COLO668 (cell line): Measurements from ENCODE around the gene BCL2.
A peak's percentile ranks its signal among the peaks of the same experiment; 100 is the strongest.

Experiments used
- DNase-seq: peaks from one replicate; lab custom pipeline; 2025; ENCODE audit not compliant: unreplicated experiment; lab: John Stamatoyannopoulos, UW

Gene BCL2

DNA sequence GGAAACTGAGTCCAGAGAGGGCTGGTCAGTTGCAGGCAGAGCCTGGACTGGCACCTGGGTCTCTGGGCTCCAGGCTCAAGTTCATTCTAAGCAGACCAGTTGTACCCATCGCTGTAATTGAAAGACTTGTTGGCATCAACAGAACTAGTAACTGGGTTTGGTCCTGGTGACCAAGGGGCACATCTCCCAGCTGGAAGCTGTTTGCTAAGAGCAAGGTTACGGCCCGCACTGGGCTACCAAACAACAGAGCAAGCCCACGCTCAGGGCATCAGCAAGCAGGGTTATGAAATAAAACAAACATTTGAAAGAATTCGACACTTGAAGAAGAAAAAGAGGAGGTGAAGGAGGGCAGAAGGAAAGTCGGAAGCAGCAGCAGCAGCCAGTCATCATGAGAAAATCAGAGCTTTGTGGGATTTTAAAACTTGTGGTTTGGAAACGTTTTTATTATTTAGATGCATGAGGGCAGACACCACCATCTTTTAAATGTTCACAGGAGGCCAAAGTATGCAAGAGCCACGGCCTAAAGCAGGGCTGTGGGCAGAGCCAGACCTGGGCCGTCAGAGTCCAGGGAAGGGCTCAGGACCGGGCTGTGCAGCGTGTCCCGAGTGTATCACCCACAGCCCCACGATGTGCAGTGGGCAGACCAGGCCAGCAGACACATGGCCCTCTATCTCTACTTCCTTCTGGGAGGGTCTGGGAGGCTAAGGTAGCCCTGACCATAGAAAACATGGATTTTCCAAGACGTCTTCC lies 220.3 kb downstream of the BCL2 start:
- no peak for DNase-seq

DNA sequence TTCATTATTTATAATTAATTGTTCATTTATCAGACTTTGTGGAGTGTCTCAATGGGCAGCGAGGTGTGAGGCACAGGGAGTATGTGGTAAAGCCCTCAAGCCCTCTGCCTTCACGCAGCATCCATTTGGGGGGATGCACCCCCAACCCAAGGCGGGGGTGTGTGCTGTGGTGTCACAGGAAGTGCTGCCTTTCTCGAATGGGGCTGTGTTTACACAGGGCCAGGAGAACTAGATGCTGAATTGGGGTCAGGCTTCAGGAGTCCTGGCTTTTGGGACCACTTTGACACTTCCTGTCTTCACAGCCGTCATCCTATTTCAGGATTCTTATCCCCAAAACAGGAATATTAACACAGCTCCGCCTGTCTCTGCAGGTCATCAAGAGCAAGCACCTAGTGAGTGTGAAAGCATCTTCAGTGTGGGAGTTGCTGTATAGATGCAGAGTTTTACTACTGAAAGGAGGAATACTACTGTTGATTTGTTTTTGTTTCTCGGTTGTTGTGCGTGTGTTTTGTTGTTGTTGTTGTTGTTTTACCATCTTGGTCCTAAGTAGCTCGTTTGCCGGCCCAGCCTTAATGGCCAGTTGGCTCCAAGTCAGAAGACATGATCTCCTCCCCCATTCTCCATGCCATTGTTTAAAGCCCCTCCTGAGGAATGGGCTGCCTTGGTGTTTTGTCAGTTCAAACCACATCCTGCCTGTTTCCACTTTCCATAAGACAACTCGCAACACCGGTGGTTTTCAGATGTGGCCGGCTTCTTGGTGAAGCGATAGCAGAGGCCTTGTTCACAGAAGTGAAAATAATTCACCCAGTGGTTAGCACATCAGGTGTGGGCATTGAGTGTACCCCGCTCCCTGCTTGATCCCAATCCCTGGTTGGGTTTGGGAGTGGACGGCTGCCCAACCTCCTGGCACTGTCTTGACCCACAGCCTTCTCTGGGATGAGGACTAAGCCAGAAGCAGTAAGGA lies 221.3 kb downstream of the BCL2 start:
- no peak for DNase-seq

- no peak for DNase-seq
These were observed 222.4 kb downstream of the BCL2 start for GRCh38 chr18:63097178-63097577.

- DNase-seq = no peak
These were observed 223.2 kb downstream of the BCL2 start for GRCh38 chr18:63096327-63096874.

DNA sequence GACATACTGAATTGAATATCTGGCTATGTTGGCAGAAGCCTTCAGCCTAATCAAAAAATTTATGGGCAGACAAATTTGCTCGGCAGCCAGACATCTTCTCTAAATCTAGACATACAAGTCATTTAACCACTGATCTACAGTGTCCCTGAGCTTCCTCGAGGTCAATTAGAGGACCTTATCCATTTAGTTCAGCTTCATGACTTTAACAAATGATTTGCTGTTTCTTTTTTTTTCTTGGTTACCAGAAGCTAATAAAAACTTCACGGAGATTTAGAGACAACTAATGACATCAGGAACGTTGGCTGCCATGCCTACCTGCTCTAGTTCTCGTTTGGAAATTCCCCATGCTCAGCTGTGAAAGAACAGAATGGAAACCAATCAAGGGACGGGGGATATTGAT lies 223.8 kb downstream of the BCL2 start:
- no peak for DNase-seq

DNA sequence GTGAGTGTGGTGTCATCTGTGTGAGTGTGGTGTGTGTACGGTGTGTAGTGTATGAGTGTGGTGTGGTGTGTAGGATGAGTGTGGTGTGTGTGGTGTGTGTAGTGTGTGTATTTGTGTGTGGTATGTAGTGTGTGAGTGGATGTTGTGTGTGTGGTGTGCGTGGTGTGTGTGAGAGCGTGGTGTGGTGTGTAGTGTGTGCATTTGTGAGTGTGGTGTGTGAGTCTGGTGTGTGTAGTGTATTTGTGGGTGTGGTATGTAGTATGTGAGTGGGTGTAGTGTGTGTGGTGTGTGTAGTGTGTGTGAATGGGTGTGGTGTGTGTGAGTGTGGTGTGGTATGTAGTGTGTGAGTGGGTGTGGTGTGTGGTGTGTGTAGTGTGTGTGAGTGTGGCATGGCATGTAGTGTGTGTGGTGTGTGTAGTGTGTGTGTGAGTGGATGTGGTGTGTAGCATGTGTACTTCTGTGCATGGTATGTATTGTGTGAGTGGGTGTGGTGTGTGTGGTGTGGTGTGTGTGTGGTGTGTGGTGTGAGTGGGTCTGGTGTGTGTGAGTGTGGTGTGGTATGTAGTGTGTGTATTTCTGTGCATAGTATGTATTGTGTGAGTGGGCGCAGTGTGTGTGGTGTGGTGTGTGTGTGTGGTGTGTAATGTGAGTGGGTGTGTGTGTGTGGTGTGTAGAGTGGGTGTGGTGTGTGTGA lies 227.8 kb downstream of the BCL2 start:
- DNase-seq = no peak

GRCh38 chr18:63090334-63090733 lies 229.2 kb downstream of the BCL2 start:
- no peak for DNase-seq

DNA sequence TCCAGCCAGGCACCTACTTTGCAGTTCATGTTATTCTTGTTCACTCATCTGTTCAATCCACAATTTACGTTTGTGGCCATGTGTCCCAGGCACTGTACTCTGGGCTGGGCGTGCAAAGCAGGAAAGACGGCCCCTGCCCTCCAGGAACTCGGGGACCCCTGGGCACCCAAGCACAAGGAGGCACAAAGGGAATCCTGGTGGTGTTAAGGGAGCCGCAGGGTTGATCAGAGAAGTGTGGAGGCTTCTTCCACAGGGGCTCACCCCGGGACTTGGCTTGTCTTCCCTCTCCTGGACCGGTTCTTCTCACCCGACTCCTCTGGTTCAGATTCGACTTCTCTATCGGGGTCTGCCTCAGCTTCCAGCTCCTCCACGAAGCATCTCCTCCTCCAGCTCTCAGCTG lies 230.5 kb downstream of the BCL2 start:
- no peak for DNase-seq

GRCh38 chr18:63088262-63088661 lies 231.3 kb downstream of the BCL2 start:
- no peak for DNase-seq

DNA sequence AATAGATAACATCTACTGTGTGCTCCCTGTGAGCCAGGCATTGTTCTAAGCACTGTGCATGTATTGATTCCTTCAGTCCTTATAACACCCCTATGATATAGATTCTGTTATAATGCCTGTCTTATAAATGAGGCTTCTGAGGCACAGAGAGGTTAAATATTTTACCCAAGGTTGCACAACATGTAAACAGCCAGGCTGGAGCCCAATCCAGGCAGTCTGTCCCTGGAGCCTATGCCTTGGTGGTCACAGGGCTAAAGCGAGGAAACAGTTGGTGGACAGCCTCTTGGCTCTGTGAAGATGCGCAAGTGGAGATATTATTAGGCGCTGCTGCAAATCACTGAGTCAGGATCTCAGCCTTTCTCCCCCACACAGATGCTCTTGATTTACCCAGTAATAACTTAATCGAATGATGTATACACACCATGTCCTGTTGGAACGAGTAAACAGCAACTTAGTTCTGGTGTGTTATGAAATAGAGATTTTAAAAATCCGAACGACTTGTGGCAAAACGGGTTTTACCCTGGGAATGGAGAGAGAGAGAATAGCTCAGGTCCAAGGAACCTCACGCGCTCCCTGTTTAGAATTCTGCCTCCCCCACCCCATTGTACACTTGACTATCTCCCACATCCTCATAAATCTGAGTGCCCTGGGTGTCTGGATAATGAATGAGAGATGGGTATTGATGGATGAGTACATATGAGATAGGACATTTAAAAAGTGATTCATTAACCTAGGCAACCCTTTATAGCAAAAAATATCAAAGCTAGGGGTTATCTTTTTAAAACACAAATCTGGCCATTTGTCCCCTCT lies 231.9 kb downstream of the BCL2 start:
- no peak for DNase-seq

GRCh38 chr18:63085611-63086010 lies 234.0 kb downstream of the BCL2 start:
- no peak for DNase-seq

DNA sequence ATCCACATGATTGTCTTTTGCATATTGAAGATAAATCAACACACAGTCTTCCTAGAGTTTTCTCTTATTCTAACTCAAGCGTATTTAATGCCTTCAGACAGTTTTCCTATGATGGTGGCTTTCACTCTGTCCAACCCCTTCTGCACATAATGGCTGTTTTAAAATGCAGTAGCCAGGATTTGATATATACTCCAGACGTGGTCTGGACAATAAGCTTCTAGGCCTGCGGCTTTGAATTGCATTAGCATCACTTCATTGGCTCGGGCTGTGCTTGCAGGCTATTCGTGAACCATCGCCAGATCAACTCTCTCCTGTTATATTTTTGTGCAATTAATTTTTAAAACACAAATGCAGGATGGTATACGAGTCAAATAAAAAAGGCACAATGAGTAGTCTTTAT lies 235.3 kb downstream of the BCL2 start:
- no peak for DNase-seq

GRCh38 chr18:63083555-63083954 lies 236.0 kb downstream of the BCL2 start:
- DNase-seq = no peak

DNA sequence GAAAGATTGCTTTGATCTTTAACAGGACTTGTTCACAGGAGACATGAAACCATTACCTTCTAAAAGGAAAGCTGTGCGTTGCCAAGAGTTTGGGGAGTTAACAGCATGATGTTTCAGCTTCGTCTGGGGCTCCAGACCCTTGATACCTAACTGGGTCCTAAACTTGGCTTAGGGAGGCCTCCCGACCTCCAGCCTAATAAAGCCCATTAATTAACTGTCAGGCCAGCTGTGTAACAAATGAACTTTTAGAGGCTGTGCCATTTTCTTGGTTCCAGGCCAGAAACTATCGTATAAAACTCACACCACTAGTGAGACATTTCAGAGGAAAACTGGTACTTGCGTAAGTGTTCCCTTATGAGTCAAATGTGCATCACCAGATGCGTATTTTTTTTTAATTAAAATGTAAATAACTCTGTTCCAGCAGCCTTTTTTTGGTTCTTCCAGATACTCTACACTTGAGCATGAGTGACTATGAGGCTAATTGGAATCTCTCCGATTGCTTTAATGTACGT lies 236.5 kb downstream of the BCL2 start:
- no peak for DNase-seq

- DNase-seq = no peak
These were observed 237.1 kb downstream of the BCL2 start for GRCh38 chr18:63082366-63083019.

GRCh38 chr18:63079114-63079513 lies 240.5 kb downstream of the BCL2 start:
- DNase-seq = no peak

GRCh38 chr18:63078471-63078870 lies 241.1 kb downstream of the BCL2 start:
- no peak for DNase-seq

- peak; percentile 89 for DNase-seq
These were observed 244.6 kb downstream of the BCL2 start for GRCh38 chr18:63074981-63075404.

DNA sequence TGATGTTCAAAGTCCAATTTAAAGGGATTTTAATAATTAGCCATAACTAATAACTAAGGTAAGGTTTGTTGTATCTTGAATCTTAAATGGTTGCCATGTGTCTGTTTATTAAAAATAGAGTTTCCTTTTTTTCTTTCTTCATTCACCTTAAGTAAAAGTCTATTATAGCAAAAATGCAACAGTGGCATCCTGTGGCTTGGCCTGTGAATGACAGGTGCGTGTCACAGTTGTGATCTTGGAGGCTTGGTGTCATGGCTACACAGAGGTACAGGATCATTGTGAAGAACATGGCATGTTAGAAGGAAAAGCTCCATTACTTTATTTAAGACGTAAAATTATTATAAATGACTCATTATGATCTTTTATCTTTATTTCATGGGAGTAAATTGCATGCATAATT lies 246.1 kb downstream of the BCL2 start:
- peak; percentile 47 for DNase-seq
